IMR-90 (cell line): ENCODE measurements around the gene DEPDC1. TPM values are rescaled to one million over a fixed set of nuclear protein-coding genes. Genes with fewer than 3 reads are reported as not detected.

Experiments used
- ATAC-seq: fragments of 200-7000 bp; cut with Tn5 transposase; 2 replicates; pipeline ENCODE4 v1.9.1; 2020; ENCODE audit warnings: low read depth, mild to moderate bottlenecking, moderate library complexity
- BruUV-seq: library from RNA; stranded (reverse); fragments of 400-500 nt; replicated peaks from 2 replicates; lab custom pipeline; 2021; lab: Mats Ljungman, UMichigan
- CTCF ChIA-PET: fragments of 300-600 bp; formaldehyde crosslinking; extraction: SDS; loops from one replicate; lab custom pipeline; 2021; ENCODE audit warnings: antibody characterized with exemption; lab: Yijun Ruan, JAX
- POLR2A ChIA-PET: fragments of 300-600 bp; sonication (Branson Sonifier 250); formaldehyde crosslinking; loops from one replicate; lab custom pipeline; 2022; ENCODE audit warnings: antibody characterized with exemption; ENCODE audit not compliant: unreplicated experiment; lab: Charles Lee
- DNase-seq: peaks from one replicate; pipeline ENCODE4 v3.0.0; 2013
- H2AFZ ChIP-seq: replicated peaks from 2 replicates; pipeline ENCODE3; 2013; ENCODE audit warnings: low read length, mild to moderate bottlenecking; ENCODE audit not compliant: poor library complexity
- H2AK5ac ChIP-seq: 2 replicates; pipeline ENCODE4 v1.6.1; 2013; ENCODE audit warnings: low read depth, low read length, inconsistent platforms
- H2AK9ac ChIP-seq: replicated peaks from 2 replicates; pipeline ENCODE3; 2013; ENCODE audit warnings: mild to moderate bottlenecking, low read depth, low read length, moderate library complexity; ENCODE audit not compliant: poor library complexity
- H2BK120ac ChIP-seq: 2 replicates; pipeline ENCODE4 v1.6.1; 2013; ENCODE audit warnings: low read depth, low read length, inconsistent platforms
- H2BK15ac ChIP-seq: 3 replicates; pipeline ENCODE4 v1.6.1; 2013; ENCODE audit warnings: low read depth, low read length, inconsistent platforms
- H2BK20ac ChIP-seq: 2 replicates; pipeline ENCODE4 v1.6.1; 2013; ENCODE audit warnings: low read depth, mild to moderate bottlenecking, inconsistent platforms, low read length, moderate library complexity
- H2BK5ac ChIP-seq: 2 replicates; pipeline ENCODE4 v1.6.1; 2013; ENCODE audit warnings: mild to moderate bottlenecking, low read depth, low read length, inconsistent platforms; ENCODE audit not compliant: poor library complexity, severe bottlenecking
- H3K14ac ChIP-seq: replicated peaks from 2 replicates; pipeline ENCODE4 v1.6.1; 2013; ENCODE audit warnings: low read depth, low read length, inconsistent platforms
- H3K18ac ChIP-seq: 2 replicates; pipeline ENCODE4 v1.6.1; 2013; ENCODE audit warnings: low read depth, low read length, control low read depth
- H3K23ac ChIP-seq: 2 replicates; pipeline ENCODE4 v1.6.1; 2013; ENCODE audit warnings: low read depth, low read length, inconsistent platforms
- H3K27ac ChIP-seq: 2 replicates; pipeline ENCODE4 v1.5.1; 2013; ENCODE audit warnings: mild to moderate bottlenecking, control low read depth, low read length; ENCODE audit not compliant: insufficient read depth
- H3K27me3 ChIP-seq: 2 replicates; pipeline ENCODE4 v1.6.1; 2013; ENCODE audit warnings: low read length; ENCODE audit not compliant: control insufficient read depth, insufficient read depth
- H3K36me3 ChIP-seq: 2 replicates; pipeline ENCODE4 v1.6.1; 2013; ENCODE audit warnings: low read length, mixed read lengths; ENCODE audit not compliant: control insufficient read depth, insufficient read depth
- H3K4ac ChIP-seq: 2 replicates; pipeline ENCODE4 v1.6.1; 2013; ENCODE audit warnings: low read depth, low read length, inconsistent platforms
- H3K4me1 ChIP-seq: 2 replicates; pipeline ENCODE4 v1.6.1; 2013; ENCODE audit warnings: low read length, mixed read lengths; ENCODE audit not compliant: control insufficient read depth, insufficient read depth
- H3K4me2 ChIP-seq: 2 replicates; pipeline ENCODE4 v1.6.1; 2013; ENCODE audit warnings: low read depth, mild to moderate bottlenecking, control low read depth, low read length, moderate library complexity
- H3K4me3 ChIP-seq: 2 replicates; pipeline ENCODE4 v1.5.1; 2013; ENCODE audit warnings: low read depth, mild to moderate bottlenecking, control low read depth, low read length, moderate library complexity; ENCODE audit not compliant: insufficient read depth
- H3K56ac ChIP-seq: 2 replicates; pipeline ENCODE4 v1.6.1; 2013; ENCODE audit warnings: low read length, inconsistent platforms; ENCODE audit not compliant: insufficient read depth; ENCODE audit errors: extremely low read depth
- H3K79me1 ChIP-seq, 2 experiments: 2 replicates each; pipeline ENCODE4 v1.6.1; 2013; ENCODE audit warnings: low read length in 2 of 2, inconsistent platforms in 1 of 2, low read depth in 1 of 2
- H3K9ac ChIP-seq: 2 replicates; pipeline ENCODE4 v1.6.1; 2013; ENCODE audit warnings: low read depth, low read length, control low read depth
- H3K9me1 ChIP-seq: 2 replicates; pipeline ENCODE4 v1.6.1; 2013; ENCODE audit warnings: low read length, inconsistent platforms; ENCODE audit not compliant: insufficient read depth
- H3K9me3 ChIP-seq: 2 replicates; pipeline ENCODE4 v1.6.1; 2013; ENCODE audit warnings: low read length; ENCODE audit not compliant: control insufficient read depth, insufficient read depth
- H4K20me1 ChIP-seq: 2 replicates; pipeline ENCODE4 v1.6.1; 2013; ENCODE audit warnings: low read length, inconsistent platforms; ENCODE audit not compliant: insufficient read depth
- H4K5ac ChIP-seq: 2 replicates; pipeline ENCODE4 v1.6.1; 2013; ENCODE audit warnings: mild to moderate bottlenecking, low read depth, low read length, control low read depth
- H4K8ac ChIP-seq, 2 experiments: 2 replicates each; pipeline ENCODE4 v1.6.1; 2013; ENCODE audit warnings: low read depth in 2 of 2, low read length in 2 of 2, control low read depth in 1 of 2, inconsistent platforms in 1 of 2
- H4K91ac ChIP-seq: 2 replicates; pipeline ENCODE4 v1.6.1; 2013; ENCODE audit warnings: low read depth, low read length, inconsistent platforms; ENCODE audit not compliant: insufficient read depth
- CEBPB ChIP-seq: IDR thresholded peaks from 2 replicates; pipeline ENCODE4 v1.6.1; 2012; ENCODE audit warnings: low read depth, low read length, improper control_type of control experiment
- ELK1 ChIP-seq: fragments of 150-350 bp; IDR thresholded peaks from 2 replicates; pipeline ENCODE4 v1.6.1; 2016; ENCODE audit warnings: low read depth, mild to moderate bottlenecking, low read length, moderate library complexity, borderline replicate concordance
- MAFK ChIP-seq: IDR thresholded peaks from 2 replicates; pipeline ENCODE4 v1.6.1; 2012; ENCODE audit warnings: low read depth, low read length, improper control_type of control experiment
- MXI1 ChIP-seq: IDR thresholded peaks from 2 replicates; pipeline ENCODE4 v1.6.1; 2012; ENCODE audit warnings: low read depth, mild to moderate bottlenecking, low read length, moderate library complexity, borderline replicate concordance
- NFE2L2 ChIP-seq: fragments of 150-350 bp; IDR thresholded peaks from 2 replicates; pipeline ENCODE4 v1.6.1; 2016; ENCODE audit warnings: low read depth, mild to moderate bottlenecking, low read length
- WGBS, 2 experiments: methylation state at CpG; one replicate each; pipeline versions ENCODE4 v1.1.5 to v1.1.7; 2013; ENCODE audit warnings: missing lambda C conversion rate in 2 of 2; ENCODE audit not compliant: insufficient read length in 1 of 2; ENCODE audit errors: extremely low coverage in 2 of 2; 5-methylcytosine and 5-hydroxymethylcytosine counted together
- dilution Hi-C: fragments of 300-500 bp; cut with HindIII; formaldehyde crosslinking; loops from one replicate; pipeline ENCODE4 v1.14.3; 2018; ENCODE audit warnings: low sequenced_read_pairs; ENCODE audit not compliant: unreplicated experiment
- in situ Hi-C: fragments of 300-500 bp; cut with MboI; formaldehyde crosslinking; loops from 3 replicates; pipeline ENCODE4 v1.14.3; 2019; ENCODE audit warnings: low sequenced_read_pairs, inconsistent platforms, mixed read lengths
- intact Hi-C: fragments of 100-400 bp; cut with micrococcal nuclease; formaldehyde crosslinking; loops from 2 replicates; pipeline ENCODE4 v1.10.0; 2022
- polyA plus RNA-seq, 3 experiments: library from polyadenylated mRNA; depleted of rRNA; stranded (reverse); fragments of >200 nt; gene quantifications; 2 replicates each; pipeline ENCODE4 v1.2.3, GENCODE V29; 2012; ENCODE audit warnings: low replicate concordance in 1 of 3
- total RNA-seq: library from RNA; depleted of rRNA; stranded (reverse); fragments of >200 nt; gene quantifications from 2 replicates; pipeline ENCODE4 v1.2.3, GENCODE V29; 2012

DEPDC1 gene
- total and polyA plus RNA-seq, 2 of the 4 experiments (the other 2 are of a cell fraction): 7.4 to 14.7 TPM

- no TSS peak for BruUV-seq
- Histone ChIP-seq H3K4me3 (no peak overlapping the region), H4K8ac (no peak overlapping the region), H3K27ac (no peak overlapping the region), H3K9ac (no peak overlapping the region), H3K27me3 (no peaks in the 10 kb centered on the region), H2BK5ac (no peak overlapping the region), H3K18ac (no peak overlapping the region), H3K79me1 (no peaks in the 10 kb centered on the region), H3K36me3 (no peaks in the 10 kb centered on the region), H3K4me1 (no peaks in the 10 kb centered on the region), H2AK9ac (no peak overlapping the region), H2BK15ac (no peak overlapping the region), H3K14ac (0 out of 2 replicates have a peak overlapping the region, but pooled peaks have one; percentile 15), H4K91ac (no peak overlapping the region), H3K9me3 (no peaks in the 10 kb centered on the region), H2BK20ac (0 out of 2 replicates have a peak overlapping the region, but pooled peaks have one; percentile 47), H3K23ac (no peak overlapping the region; the same call in 1 of the 2 replicates), H3K56ac (no peak overlapping the region), H3K4ac (no peak overlapping the region; the same call in 1 of the 2 replicates), H2AFZ (peak overlapping the region; percentile 19), H2BK120ac (peak overlapping the region; percentile 40), H4K20me1 (no peaks in the 10 kb centered on the region), H3K9me1 (peaks cover 4% of the 10 kb centered on the region; the same call in 1 of the 2 replicates), H2AK5ac (peak overlapping the region; percentile 33; the same call in 1 of the 2 replicates), H3K4me2 (no peak overlapping the region), H4K5ac (no peak overlapping the region)
- 94% methylated on average over 2 of the region's 4 CpGs; no CpG with 5 or more reads in 1 of the 2 experiments for WGBS, 2 experiments
- ATAC-seq (no peak), DNase-seq (no peak)
- in situ Hi-C loops: no loop called here
- ChIA-PET CTCF (interaction anchor here (0.6 to 1.9 kb wide), 6 partner anchors 12 to 1526 kb away, joined by 3 to 8 read pairs (median 4); no protein-coding TSS in a partner anchor), POLR2A (no interaction called here)
- dilution Hi-C loops: no loop called here
- TF ChIP-seq CEBPB (no peak), MAFK (no peak), MXI1 (no peak), ELK1 (no peak), NFE2L2 (no peak)
- intact Hi-C loops: loop anchor here (2.0 to 10.0 kb wide), 3 partner anchors 57 to 325 kb away; partner anchors contain the start of gene WLS
Observed at GRCh38 chr1:68442006-68442405, 54.9 kb downstream of the DEPDC1 start.
